Measurements from ENCODE around the gene BAIAP2L2.
"Not testable (repeated sequence)": the region's sequence is repeated elsewhere in the genome, so short reads cannot be mapped to it uniquely, and the experiment has no call there.

The BAIAP2L2 gene

DNA sequence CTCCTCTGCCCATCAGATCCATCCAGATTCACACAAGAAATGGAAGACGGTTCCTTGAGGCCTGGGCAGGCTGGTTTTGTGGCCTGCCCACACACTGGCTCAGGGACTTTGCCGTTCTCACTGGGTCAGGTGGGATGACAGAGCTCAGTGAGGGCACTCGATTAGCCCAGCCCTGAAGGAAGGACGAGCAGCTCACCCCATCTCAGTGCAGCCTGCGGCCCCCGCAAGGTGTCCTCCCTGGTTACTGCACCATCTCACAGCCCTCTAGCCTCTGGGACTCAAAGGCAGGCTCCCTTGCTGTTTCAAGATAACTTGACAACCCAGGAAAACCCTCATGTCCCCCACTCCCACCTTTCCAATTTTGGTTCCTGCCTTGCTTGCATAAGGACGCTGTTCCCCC, 30.7 kb downstream of the BAIAP2L2 start:
- TF ChIP-seq, protein P1, sequence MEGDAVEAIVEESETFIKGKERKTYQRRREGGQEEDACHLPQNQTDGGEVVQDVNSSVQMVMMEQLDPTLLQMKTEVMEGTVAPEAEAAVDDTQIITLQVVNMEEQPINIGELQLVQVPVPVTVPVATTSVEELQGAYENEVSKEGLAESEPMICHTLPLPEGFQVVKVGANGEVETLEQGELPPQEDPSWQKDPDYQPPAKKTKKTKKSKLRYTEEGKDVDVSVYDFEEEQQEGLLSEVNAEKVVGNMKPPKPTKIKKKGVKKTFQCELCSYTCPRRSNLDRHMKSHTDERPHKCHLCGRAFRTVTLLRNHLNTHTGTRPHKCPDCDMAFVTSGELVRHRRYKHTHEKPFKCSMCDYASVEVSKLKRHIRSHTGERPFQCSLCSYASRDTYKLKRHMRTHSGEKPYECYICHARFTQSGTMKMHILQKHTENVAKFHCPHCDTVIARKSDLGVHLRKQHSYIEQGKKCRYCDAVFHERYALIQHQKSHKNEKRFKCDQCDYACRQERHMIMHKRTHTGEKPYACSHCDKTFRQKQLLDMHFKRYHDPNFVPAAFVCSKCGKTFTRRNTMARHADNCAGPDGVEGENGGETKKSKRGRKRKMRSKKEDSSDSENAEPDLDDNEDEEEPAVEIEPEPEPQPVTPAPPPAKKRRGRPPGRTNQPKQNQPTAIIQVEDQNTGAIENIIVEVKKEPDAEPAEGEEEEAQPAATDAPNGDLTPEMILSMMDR (IDR thresholded peaks at IDR 0.05; ENCODE audit: low read depth, low read length) = no peak
- H3K4me3 ChIP-seq (ENCODE audit: low read depth, low read length) = no peak overlapping the region

DNA sequence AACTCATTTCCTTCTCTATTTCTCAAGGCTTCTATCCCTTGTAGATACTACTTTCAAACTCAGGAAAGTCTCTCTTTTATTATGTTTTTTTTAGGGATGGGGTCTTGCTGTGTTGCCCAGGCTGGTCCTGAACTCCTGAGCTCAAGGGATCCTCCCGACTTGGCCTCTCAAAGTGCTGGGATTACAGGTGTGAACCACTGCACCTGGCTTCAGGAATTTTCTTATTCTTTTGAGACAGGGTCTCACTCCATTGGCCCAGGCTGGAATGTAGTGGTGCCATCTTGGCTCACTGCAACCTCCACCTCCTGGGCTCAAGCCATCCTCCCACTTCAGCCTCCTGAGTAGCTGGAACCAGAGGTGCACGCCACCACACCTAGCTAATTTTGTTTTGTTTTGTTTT, 31.3 kb downstream of the BAIAP2L2 start:
- not testable (repeated sequence) for H3K4me3 ChIP-seq (ENCODE audit: low read depth, low read length)

DNA sequence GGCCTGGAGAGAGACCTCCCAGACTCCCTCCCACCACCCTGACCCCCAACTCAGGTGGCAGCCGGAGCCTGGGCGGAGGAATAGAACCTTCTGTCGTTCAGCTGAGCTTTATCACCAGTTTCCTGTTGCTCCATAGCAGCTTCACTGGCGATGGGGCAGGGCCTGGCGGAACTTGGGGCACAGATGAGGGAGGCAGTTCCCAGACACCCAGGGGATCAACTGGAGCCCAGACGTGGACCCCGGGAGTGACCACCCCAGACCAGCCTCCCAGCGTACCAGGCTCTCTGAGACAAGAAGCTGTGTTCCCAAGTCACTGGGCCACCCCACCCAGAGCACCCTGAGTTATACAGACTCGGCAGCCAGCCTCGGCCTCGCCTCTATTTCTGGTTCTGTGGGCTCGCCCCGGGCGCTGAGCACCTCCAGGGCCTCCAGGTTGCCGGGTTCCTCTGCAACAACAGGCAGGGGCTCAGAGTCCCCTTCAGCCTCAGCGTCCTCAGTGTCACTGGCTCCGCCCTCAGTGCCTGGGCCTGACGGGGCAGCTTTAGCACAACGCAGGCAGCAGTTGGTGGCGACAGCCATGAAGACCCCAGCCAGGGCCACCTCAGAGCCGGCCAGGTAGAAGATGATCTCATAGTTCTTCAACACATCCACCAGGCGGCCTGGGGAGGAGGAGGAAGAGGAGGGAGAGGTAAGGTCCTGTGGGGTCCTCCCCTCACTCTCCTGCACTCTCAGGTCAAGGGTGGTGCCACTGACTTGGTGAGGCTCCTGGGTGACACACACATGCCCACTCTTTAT, 32.2 kb downstream of the BAIAP2L2 start:
- no peak overlapping the region for H3K4me3 ChIP-seq (ENCODE audit: low read depth, low read length)
- TF ChIP-seq, protein P1 (IDR thresholded peaks at IDR 0.05; ENCODE audit: low read depth, low read length) = no peak

DNA sequence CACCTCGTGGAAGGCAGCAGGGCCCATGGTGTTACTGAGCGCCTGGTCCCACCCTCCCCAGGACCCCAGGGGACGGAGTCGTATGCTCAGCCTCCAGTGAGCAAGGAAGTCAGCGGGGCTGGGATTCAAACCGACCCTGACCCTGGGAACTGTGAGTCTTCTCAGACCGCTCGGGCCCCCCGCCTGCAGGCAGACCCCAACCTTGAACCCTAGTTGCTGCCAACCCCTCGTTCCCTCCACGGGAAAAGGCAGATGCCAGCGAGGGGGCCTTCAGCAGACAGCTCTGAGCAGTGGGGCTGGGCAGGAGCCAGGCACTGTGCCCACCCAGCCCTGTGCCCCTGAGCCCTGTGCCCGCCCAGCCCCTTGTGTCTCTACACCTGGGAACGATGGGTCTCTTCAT, 32.9 kb downstream of the BAIAP2L2 start:
- H3K4me3 ChIP-seq (ENCODE audit: low read depth, low read length) = no peak overlapping the region
- TF ChIP-seq, protein P1 (IDR thresholded peaks at IDR 0.05; ENCODE audit: low read depth, low read length) = no peak

DNA sequence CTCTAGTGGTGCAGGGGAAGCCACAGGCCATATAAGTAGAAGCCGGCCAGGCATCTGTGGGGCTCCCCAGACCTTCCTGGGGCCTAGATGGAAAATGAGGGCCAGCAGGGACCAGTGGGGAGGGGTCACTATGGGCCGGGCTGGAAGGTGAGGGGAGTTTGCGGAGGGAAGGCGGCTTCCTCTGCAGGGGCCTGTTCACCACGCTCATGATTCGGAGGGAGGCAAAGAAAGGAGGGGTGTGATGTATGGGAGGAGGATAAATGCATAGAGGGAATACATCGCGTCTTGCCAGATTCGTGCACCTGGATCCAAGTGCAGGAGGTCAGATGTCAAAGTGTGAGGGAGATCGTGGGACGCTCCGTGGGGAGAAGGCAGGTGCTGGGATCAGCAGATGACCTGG, 33.4 kb downstream of the BAIAP2L2 start:
- TF ChIP-seq, protein P1 (IDR thresholded peaks at IDR 0.05; ENCODE audit: low read depth, low read length) = no peak

DNA sequence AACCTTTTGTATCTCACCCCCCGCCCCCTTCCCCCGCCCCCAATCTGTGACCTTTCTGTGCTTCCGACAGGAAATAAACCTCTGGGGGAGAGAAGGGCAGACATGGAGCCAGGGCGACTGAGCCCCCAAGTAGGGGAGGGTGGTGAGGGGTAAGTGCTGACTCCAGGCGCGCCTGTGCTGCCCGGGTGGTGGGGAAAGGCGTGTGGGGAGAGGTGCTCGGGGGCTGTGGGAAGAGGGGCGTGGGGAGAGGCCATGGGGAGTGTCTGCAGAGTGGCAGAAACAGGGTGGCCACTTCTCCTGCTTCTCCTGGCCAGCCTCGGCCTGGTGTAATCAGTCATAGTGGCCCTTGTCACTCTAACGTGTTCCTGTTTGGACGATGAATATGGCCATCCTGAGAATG, 34.5 kb downstream of the BAIAP2L2 start:
- TF ChIP-seq, protein P1 (IDR thresholded peaks at IDR 0.05; ENCODE audit: low read depth, low read length) = no peak
- H3K4me3 ChIP-seq (ENCODE audit: low read depth, low read length) = no peak overlapping the region

More for the DNA sequence above, 33.4 kb downstream of the BAIAP2L2 start:
- H3K4me3 ChIP-seq (ENCODE audit: low read depth, low read length) = no peak overlapping the region

DNA sequence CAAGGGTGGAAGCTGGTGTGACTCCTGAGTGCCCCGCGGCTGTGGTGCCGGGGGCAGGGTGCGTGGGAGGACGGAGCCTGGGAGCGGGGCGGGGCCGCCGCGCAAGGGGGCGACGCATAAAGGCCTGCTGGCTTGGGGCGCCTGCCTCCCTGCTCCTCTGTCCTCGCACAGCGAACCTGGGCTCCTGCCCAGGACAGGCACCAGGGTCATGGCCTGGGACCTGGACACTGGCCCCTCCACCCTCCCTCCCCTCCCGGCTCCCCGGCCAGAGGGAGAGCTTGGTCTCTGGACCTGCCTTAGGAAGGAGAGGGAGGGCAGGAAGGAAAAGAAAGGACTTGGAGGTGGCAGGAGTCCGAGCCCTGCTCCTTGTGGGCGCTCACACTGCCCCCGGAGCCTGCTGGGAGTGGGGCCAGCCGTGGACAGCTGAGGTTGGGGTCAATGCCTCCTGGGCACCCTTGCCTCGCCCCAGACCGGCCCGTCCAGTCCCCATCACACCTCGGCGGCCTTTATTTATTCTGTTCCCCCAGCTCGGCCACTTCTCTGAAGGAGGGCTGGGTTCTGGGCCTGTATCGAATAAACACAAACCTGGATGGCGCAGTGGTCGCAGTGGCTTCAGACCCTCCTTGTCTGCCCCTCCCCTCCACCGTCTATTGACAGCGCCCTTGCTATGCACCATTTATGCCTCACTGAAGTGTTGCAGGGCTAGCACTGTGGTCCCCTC, 35.2 kb downstream of the BAIAP2L2 start:
- TF ChIP-seq, protein P1 (IDR thresholded peaks at IDR 0.05; ENCODE audit: low read depth, low read length) = no peak

More for the DNA sequence above, 35.2 kb downstream of the BAIAP2L2 start:
- no peak overlapping the region for H3K4me3 ChIP-seq (ENCODE audit: low read depth, low read length)

Data from WI38 (cell line).